Measurements from ENCODE around the gene CXXC4.
A peak's percentile ranks its signal among the peaks of the same experiment; 100 is the strongest.

The CXXC4 gene

GRCh38 chr4:104457308-104457981 is 37.2 kb downstream of the CXXC4 start:
- no peaks in the 10 kb centered on the region for H3K9me3 ChIP-seq (ENCODE audit: low read depth, low read length)
- H3K9ac ChIP-seq (ENCODE audit: insufficient read length), result no peak overlapping the region
- no peak for DNase-seq (ENCODE audit: low read depth, low spot score)
- no peak overlapping the region for H3K4me3 ChIP-seq
- no peak for TF ChIP-seq FOXP2 (optimal IDR thresholded peaks at IDR 0.05; ENCODE audit: control extremely low read depth, extremely low read length, insufficient read depth)
- TF ChIP-seq POLR2AphosphoS5 (IDR thresholded peaks at IDR 0.05; ENCODE audit: borderline replicate concordance, low read depth, low read length), result no peak
- TF ChIP-seq EZH2 (IDR thresholded peaks at IDR 0.05), result no peak
- H3K36me3 ChIP-seq (ENCODE audit: insufficient read depth, low read length), result no peaks in the 10 kb centered on the region
- H3K27ac ChIP-seq, result no peak overlapping the region

GRCh38 chr4:104451573-104451972 is 43.1 kb downstream of the CXXC4 start:
- H3K4me3 ChIP-seq, result no peak overlapping the region

GRCh38 chr4:104449537-104449936 is 45.2 kb downstream of the CXXC4 start:
- Histone ChIP-seq H3K36me3 (ENCODE audit: insufficient read depth, low read length) (no peaks in the 10 kb centered on the region), H3K4me3 (no peak overlapping the region), H3K27ac (no peak overlapping the region), H3K9ac (ENCODE audit: insufficient read length) (no peak overlapping the region), H3K9me3 (ENCODE audit: low read depth, low read length) (no peaks in the 10 kb centered on the region)
- no peak for DNase-seq (ENCODE audit: low read depth, low spot score)
- TF ChIP-seq FOXP2 (optimal IDR thresholded peaks at IDR 0.05; ENCODE audit: control extremely low read depth, extremely low read length, insufficient read depth), result no peak
- no peak for TF ChIP-seq EZH2 (IDR thresholded peaks at IDR 0.05)

More at GRCh38 chr4:104451573-104451972, 43.1 kb downstream of the CXXC4 start:
- TF ChIP-seq EZH2 (IDR thresholded peaks at IDR 0.05), result no peak
- TF ChIP-seq POLR2AphosphoS5 (IDR thresholded peaks at IDR 0.05; ENCODE audit: borderline replicate concordance, low read depth, low read length), result no peak
- TF ChIP-seq FOXP2 (optimal IDR thresholded peaks at IDR 0.05; ENCODE audit: control extremely low read depth, extremely low read length, insufficient read depth), result no peak
- DNase-seq (ENCODE audit: low read depth, low spot score), result no peak
- Histone ChIP-seq H3K36me3 (ENCODE audit: insufficient read depth, low read length) (no peaks in the 10 kb centered on the region), H3K27ac (no peak overlapping the region), H3K9ac (ENCODE audit: insufficient read length) (no peak overlapping the region), H3K9me3 (ENCODE audit: low read depth, low read length) (no peaks in the 10 kb centered on the region)

GRCh38 chr4:104447294-104447693 is 47.4 kb downstream of the CXXC4 start:
- Histone ChIP-seq H3K9ac (ENCODE audit: insufficient read length) (peak overlapping the region; percentile 56), H3K4me3 (peak overlapping the region; percentile 57), H3K9me3 (ENCODE audit: low read depth, low read length) (no peaks in the 10 kb centered on the region), H3K36me3 (ENCODE audit: insufficient read depth, low read length) (no peaks in the 10 kb centered on the region), H3K27ac (peak overlapping the region; percentile 33; the same call in 1 of the 2 replicates)
- TF ChIP-seq EZH2 (IDR thresholded peaks at IDR 0.05) (no peak), FOXP2 (optimal IDR thresholded peaks at IDR 0.05; ENCODE audit: control extremely low read depth, extremely low read length, insufficient read depth) (no peak), POLR2AphosphoS5 (IDR thresholded peaks at IDR 0.05; ENCODE audit: borderline replicate concordance, low read depth, low read length) (no peak)
- no peak for DNase-seq (ENCODE audit: low read depth, low spot score)

GRCh38 chr4:104446431-104447278 is 48.0 kb downstream of the CXXC4 start:
- no peak for DNase-seq (ENCODE audit: low read depth, low spot score)
- H3K9me3 ChIP-seq (ENCODE audit: low read depth, low read length), result no peaks in the 10 kb centered on the region
- TF ChIP-seq EZH2 (IDR thresholded peaks at IDR 0.05) (no peak), FOXP2 (optimal IDR thresholded peaks at IDR 0.05; ENCODE audit: control extremely low read depth, extremely low read length, insufficient read depth) (no peak), POLR2AphosphoS5 (IDR thresholded peaks at IDR 0.05; ENCODE audit: borderline replicate concordance, low read depth, low read length) (no peak)
- H3K4me3 ChIP-seq, result peak overlapping the region; percentile 57
- H3K36me3 ChIP-seq (ENCODE audit: insufficient read depth, low read length), result no peaks in the 10 kb centered on the region
- H3K9ac ChIP-seq (ENCODE audit: insufficient read length), result peak overlapping the region; percentile 56
- H3K27ac ChIP-seq, result peak overlapping the region; percentile 33; the same call in 1 of the 2 replicates

GRCh38 chr4:104444685-104445084 is 50.0 kb downstream of the CXXC4 start:
- Histone ChIP-seq H3K9me3 (ENCODE audit: low read depth, low read length) (no peaks in the 10 kb centered on the region), H3K36me3 (ENCODE audit: insufficient read depth, low read length) (no peaks in the 10 kb centered on the region), H3K4me3 (no peak overlapping the region), H3K27ac (no peak overlapping the region), H3K9ac (ENCODE audit: insufficient read length) (no peak overlapping the region)
- TF ChIP-seq POLR2AphosphoS5 (IDR thresholded peaks at IDR 0.05; ENCODE audit: borderline replicate concordance, low read depth, low read length) (no peak), EZH2 (IDR thresholded peaks at IDR 0.05) (no peak), FOXP2 (optimal IDR thresholded peaks at IDR 0.05; ENCODE audit: control extremely low read depth, extremely low read length, insufficient read depth) (no peak)
- DNase-seq (ENCODE audit: low read depth, low spot score), result no peak

GRCh38 chr4:104436542-104436941 is 58.2 kb downstream of the CXXC4 start:
- Histone ChIP-seq H3K9me3 (ENCODE audit: low read depth, low read length) (no peaks in the 10 kb centered on the region), H3K36me3 (ENCODE audit: insufficient read depth, low read length) (no peaks in the 10 kb centered on the region), H3K4me3 (no peak overlapping the region), H3K9ac (ENCODE audit: insufficient read length) (no peak overlapping the region), H3K27ac (no peak overlapping the region)
- no peak for DNase-seq (ENCODE audit: low read depth, low spot score)
- TF ChIP-seq EZH2 (IDR thresholded peaks at IDR 0.05) (no peak), FOXP2 (optimal IDR thresholded peaks at IDR 0.05; ENCODE audit: control extremely low read depth, extremely low read length, insufficient read depth) (no peak), POLR2AphosphoS5 (IDR thresholded peaks at IDR 0.05; ENCODE audit: borderline replicate concordance, low read depth, low read length) (no peak)

GRCh38 chr4:104429150-104429741 is 65.4 kb downstream of the CXXC4 start:
- peak; percentile 39 for DNase-seq (ENCODE audit: low read depth, low spot score)
- Histone ChIP-seq H3K27ac (no peak overlapping the region; the same call in 1 of the 2 replicates), H3K9me3 (ENCODE audit: low read depth, low read length) (no peaks in the 10 kb centered on the region; the same call in 1 of the 2 replicates), H3K36me3 (ENCODE audit: insufficient read depth, low read length) (no peaks in the 10 kb centered on the region), H3K4me3 (peak overlapping the region; percentile 12; the same call in 1 of the 2 replicates), H3K9ac (ENCODE audit: insufficient read length) (no peak overlapping the region)
- no peak for TF ChIP-seq FOXP2 (optimal IDR thresholded peaks at IDR 0.05; ENCODE audit: control extremely low read depth, extremely low read length, insufficient read depth)
- TF ChIP-seq POLR2AphosphoS5 (IDR thresholded peaks at IDR 0.05; ENCODE audit: borderline replicate concordance, low read depth, low read length), result no peak
- TF ChIP-seq EZH2 (IDR thresholded peaks at IDR 0.05), result no peak

Measured in SK-N-MC (cell line).